GM19452 (cell line): ENCODE measurements around the gene HSPB7.
"Not testable (repeated sequence)": the region's sequence is repeated elsewhere in the genome, so short reads cannot be mapped to it uniquely, and the experiment has no call there.

Experiments used
- ATAC-seq: cut with Tn5 transposase; IDR thresholded peaks from one replicate; pipeline ENCODE4 v1.9.1; 2021; ENCODE audit not compliant: unreplicated experiment

Gene HSPB7

GRCh38 chr1:16051039-16051438 is 33.2 kb upstream of the HSPB7 start:
- no peak for ATAC-seq

GRCh38 chr1:16050328-16050727 is 32.5 kb upstream of the HSPB7 start:
- ATAC-seq: no peak

DNA sequence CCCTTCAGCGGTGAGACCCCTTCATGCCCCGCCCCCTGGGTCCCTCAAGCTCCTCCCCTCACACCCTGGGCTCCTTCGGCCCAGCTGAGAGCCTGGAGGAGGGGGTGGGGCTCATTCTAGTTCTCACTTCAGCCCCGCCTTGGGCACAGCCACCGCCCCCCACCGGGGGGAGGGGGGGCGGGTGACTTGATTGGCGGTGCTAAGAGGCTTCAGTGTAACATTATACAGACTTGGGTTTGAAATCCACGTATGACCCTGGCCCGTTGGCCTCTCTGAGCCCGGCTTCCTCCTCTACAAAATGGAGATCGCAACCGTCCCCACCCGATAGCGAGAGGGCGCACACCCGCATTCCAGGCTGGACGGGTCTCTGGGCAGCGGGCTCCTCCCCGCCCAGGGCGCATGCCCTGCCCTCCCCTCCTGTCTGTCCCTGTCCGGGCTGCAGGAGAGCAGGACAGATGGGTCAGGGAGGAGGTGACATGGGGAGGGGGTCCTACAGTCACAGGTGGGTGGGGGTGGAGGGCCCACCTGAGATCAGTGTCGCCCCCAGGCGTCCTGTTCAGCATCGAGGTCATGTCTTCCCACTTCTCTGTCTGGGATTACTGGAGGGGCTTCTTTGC is 30.8 kb upstream of the HSPB7 start:
- ATAC-seq: no peak

DNA sequence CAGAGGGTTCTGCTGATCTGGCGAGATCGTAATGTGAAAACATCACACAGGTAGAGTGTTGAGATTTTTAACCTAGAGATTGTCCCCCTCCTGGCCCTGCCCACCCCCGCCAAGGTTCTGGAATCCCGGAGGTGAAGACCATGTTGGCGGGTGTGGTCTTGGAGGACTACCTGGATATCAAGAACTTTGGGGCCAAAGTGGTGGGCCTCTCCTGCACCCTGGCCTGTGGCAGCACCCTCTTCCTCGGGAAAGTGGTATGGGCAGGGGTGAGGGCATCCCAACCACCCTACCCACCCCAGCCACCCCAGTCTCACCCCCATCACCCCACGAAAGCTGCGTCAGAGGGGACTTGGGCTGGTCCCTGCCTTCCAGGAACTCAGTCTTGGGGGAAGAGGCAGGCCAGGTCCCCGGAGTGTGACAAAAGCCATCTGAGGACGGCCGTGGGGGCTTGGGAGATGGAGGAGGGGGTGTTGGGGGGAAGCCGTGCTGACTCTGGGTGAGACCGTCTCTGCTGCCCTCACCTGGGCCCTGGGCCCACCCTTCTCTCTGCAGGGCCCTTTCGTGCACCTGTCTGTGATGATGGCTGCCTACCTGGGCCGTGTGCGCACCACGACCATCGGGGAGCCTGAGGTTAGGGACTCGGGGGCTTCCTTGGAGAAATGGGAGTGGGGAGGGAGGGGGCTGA is 30.1 kb upstream of the HSPB7 start:
- ATAC-seq: no peak

DNA sequence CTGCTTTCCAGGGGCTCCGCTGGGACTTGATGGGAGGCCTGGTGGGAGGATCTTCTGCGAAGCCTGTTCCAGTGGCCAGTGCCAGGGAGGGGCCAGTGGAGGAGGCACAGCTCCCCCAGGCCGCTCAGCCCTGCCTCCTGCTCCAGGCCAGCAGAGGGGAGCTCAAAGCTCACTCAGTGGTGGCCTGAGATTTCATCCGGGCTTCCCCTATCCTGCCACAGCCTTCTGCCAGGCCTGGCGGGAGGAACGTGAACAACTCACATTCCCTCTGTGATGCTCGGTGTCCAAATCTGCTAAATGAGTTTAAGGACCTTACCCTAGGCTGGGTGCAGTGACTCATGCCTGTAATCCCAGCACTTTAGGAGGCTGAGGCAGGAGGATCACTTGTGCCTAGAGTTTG is 29.0 kb upstream of the HSPB7 start:
- ATAC-seq: no peak

- no peak for ATAC-seq
Observed at GRCh38 chr1:16043950-16044349, 26.1 kb upstream of the HSPB7 start.

DNA sequence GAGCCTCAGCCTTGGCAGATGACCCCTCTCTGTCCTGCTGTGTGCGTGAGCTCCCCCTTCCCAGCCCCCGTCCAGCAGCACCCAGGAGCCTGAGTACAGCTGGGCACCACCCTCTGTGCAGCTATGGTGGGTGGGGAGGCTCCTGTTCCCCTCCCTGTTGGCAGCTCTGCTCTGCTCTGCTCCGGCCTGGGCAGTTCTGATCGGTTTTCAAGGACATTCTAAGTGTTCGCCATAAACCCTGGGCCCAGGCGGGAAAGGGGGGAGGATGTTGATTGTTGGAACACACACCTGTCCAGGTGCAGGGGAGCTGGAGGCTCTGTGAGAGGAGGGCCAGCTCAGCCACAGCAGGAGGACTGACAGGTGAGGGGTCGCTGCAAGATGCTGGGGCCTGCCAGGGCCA is 25.7 kb upstream of the HSPB7 start, which contains the start of gene CLCNKB:
Gene CLCNKB (plus strand): TSS at position 262 of the 400 bp plus-strand sequence. CDS start 711 bp downstream, outside the sequence.
- ATAC-seq: no peak

DNA sequence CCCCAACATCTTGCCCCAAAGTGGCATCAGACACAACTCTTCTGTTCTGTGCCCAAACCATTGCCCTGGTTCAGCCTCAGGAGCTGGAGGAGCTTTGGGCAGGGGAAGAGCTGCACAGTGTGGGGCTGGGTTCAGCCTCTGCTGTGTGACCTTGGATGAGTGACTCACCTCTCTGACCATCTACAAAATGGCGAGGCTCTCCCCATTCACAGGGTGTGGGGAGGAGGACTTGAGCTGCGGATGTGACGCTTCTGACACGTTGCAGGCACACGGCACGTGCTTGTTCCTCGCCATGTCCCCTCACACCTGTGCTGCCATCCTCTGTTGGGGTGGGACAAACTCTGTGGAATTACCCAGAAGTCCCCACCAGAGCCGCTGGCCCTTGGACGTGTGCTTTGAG is 24.8 kb upstream of the HSPB7 start:
- not testable (repeated sequence) for ATAC-seq

- ATAC-seq: no peak
Observed at GRCh38 chr1:16042096-16042495, 24.3 kb upstream of the HSPB7 start.

DNA sequence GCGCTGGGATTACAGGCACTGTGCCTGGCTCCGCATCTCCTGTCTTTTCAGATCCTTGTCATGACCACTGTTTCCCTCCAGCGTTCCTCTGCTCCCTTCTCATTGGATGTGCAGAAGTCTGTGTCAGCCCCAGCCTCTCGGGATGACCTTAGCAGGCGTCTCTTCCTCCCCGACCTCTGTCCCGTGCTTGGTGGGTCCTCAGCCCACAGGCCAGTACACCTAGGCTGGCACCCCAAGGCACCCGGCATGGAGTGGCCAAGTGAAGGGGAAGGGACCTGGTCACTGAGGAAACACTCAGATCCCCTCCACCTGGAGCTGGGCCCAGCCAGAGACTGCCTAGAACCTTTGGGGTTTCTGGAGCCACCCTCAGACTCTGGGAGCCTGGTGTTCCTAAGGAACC is 23.4 kb upstream of the HSPB7 start:
- ATAC-seq: no peak

DNA sequence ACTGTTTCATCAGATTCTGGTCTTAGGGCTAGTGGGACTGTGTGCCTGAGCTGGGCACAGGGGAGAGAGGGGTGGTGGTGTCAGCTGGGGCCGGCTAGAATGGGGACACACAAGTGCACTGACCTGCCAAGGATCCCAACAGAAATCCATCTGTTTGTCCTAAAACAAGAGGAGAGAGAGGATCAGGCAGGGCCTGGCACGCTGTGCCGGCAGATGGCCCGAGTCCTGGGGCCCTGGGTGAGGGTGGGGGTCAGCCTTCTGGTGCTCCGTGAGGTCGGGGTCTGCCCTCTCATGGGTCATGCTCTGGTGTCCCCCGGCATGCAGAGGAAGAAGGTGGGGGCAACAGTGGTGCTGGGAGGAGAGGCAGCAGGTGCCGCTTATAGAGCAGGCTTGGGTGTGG is 22.0 kb upstream of the HSPB7 start:
- not testable (repeated sequence) for ATAC-seq

DNA sequence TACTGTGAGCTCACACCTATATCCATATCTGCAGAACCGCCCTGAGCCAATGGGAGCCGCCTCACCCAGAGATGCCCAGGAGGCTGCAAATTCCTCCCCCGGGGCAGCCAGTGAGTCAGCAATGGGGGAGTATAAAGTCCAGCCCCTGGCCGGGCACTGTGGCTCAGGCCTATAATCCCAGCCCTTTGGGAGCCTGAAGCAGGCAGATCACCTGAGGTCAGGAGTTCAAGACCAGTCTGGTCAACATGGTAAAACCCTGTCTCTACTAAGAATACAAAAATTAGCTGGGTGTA is 20.7 kb upstream of the HSPB7 start:
- ATAC-seq: no peak

- ATAC-seq: not testable (repeated sequence)
Observed at GRCh38 chr1:16036461-16036860, 18.6 kb upstream of the HSPB7 start.

DNA sequence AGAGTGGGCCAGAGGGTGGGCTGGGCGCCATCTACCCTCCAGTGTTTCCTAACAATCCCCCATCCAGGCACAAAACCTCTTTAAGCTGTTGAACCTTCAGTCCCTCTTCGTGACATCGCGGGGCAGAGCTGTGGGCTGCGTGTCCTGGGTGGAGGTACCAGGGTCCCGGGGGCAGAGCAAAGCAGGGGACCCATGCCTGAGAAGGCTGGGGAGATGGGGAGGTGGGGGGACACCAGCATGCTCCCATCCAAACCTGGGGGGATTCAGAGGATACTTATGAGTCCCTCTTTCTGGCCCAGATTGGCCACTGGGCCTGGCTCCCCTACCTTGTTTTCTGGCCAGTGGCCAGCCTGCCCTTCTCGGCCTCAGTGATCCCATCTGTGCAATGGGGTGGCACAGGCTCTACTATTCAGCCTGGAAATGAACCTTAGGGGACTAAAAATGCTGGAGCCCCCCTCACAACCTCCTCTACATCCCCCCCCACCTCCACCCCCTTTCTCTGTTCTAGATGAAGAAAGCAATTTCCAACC is 15.3 kb upstream of the HSPB7 start:
- ATAC-seq: not testable (repeated sequence)

GRCh38 chr1:16032388-16033102 is 14.7 kb upstream of the HSPB7 start:
- no peak for ATAC-seq

- ATAC-seq: no peak
Observed at GRCh38 chr1:16031551-16031950, 13.7 kb upstream of the HSPB7 start.

GRCh38 chr1:16029288-16029687 is 11.4 kb upstream of the HSPB7 start:
- no peak for ATAC-seq

DNA sequence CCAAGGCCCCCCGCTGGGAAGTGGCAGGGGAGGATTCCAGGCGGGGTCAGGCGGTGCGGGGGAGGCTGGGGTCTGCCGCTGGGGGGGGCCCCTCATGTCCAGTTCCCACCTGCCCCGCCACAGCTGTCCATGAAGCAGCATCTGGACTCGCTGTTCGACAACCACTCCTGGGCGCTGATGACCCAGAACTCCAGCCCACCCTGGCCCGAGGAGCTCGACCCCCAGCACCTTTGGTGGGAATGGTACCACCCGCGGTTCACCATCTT is 11.1 kb upstream of the HSPB7 start:
- not testable (repeated sequence) for ATAC-seq

DNA sequence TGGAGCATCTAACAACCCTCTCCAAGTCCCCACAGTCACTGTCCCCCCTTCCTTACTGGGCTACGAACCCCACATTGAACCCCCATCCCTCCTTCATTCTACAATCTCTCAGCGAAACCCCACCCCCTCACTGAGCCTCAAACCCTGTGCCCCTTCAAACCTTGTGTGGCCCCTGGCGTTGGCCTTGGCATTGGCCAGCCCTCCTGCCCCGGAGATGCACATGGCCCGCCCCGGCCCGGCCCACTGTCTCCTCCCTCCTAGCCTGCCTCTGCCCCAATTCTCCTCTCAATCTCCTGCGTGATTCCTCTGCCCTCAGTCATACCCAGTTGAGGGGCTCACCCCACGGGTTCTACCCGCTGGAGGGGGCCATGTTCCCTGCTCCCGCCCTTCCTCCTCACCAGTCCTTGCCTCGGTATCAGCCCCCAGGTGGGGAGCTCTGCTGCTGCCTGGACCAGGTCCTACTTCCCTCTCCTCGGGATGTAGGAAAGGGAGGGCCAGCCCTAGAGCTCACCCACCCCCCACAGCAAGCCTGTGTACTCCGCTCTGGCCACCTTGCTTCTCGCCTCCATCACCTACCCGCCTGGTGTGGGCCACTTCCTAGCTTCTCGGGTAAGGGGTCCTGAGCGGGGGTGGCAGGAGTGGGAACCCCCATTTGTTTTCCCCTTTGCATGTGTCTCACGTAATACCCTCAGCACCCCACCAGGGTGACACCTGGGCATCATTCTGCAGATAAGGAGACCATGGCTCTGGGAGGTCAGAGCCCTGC is 10.6 kb upstream of the HSPB7 start:
- no peak for ATAC-seq

DNA sequence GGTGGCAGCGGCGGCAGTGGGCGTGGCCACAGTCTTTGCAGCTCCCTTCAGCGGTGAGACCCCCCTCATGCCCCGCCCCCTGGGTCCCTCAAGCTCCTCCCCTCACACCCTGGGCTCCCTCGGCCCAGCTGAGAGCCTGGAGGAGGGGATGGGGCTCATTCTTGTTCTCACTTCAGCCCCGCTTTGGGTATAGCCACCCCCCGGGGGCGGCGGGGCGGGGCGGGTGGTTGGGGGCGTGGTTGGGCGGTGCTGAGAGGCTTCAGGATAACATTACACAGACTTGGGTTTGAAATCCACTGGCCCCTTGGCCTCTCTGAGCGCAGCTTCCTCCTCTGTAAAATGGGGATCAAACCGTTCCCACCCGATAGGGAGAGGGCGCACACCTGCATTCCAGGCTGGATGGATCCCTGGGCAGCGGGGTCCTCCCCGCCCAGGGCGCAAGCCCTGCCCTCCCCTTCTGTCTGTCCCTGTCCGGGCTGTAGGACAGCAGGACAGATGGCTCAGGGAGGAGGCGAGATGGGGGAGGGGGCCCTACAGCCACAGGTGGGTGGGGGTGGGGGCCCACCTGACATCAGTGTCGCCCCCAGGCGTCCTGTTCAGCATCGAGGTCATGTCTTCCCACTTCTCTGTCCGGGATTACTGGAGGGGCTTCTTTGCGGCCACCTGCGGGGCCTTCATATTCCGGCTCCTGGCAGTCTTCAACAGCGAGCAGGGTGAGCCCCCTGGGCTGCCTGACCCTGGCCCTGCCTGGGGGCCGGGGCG is 9.1 kb upstream of the HSPB7 start:
- ATAC-seq: no peak

- not testable (repeated sequence) for ATAC-seq
Observed at GRCh38 chr1:16026302-16026701, 8.5 kb upstream of the HSPB7 start.
